B cell (primary cell): ENCODE results near the gene SNF8.

Experiments
- EZH2 ChIP-seq: IDR thresholded peaks from 2 replicates; pipeline ENCODE4 v1.6.1; 2012; ENCODE audit warnings: borderline replicate concordance, low read depth, mild to moderate bottlenecking, moderate library complexity, low read length; ENCODE audit not compliant: insufficient read depth, poor library complexity, severe bottlenecking
- TF ChIP-seq, protein P1 (sequence below): fragments of 200-600 bp; IDR thresholded peaks from one replicate; pipeline ENCODE4 v1.8.0; 2022; ENCODE audit warnings: antibody characterized with exemption, mild to moderate bottlenecking

DNA sequence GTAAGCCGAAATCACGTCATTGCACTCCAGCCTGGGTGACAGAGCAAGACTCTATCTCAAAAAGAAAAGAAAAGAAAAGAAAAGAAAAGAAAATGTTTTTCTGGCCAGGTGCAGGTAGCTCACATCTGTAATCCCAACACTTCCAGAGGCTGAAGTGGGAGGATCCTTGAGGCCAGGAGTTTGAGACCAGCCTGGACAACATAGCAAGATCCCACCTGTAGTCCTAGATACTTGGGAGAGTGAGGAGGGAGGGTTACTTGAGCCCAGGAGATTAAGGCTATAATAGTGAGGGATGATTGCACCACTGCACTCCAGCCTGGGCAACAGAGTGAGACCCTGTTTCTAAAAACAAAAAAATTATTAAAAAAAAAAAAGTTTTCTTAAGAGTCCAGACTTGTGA is 54.6 kb downstream of the SNF8 start:
- TF ChIP-seq, protein P1, sequence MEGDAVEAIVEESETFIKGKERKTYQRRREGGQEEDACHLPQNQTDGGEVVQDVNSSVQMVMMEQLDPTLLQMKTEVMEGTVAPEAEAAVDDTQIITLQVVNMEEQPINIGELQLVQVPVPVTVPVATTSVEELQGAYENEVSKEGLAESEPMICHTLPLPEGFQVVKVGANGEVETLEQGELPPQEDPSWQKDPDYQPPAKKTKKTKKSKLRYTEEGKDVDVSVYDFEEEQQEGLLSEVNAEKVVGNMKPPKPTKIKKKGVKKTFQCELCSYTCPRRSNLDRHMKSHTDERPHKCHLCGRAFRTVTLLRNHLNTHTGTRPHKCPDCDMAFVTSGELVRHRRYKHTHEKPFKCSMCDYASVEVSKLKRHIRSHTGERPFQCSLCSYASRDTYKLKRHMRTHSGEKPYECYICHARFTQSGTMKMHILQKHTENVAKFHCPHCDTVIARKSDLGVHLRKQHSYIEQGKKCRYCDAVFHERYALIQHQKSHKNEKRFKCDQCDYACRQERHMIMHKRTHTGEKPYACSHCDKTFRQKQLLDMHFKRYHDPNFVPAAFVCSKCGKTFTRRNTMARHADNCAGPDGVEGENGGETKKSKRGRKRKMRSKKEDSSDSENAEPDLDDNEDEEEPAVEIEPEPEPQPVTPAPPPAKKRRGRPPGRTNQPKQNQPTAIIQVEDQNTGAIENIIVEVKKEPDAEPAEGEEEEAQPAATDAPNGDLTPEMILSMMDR = no peak
- no peak for TF ChIP-seq EZH2
